H1 (cell line): Measurements from ENCODE around the gene DCP2. TPM values are rescaled to one million over a fixed set of nuclear protein-coding genes. Genes with fewer than 3 reads are reported as not detected.

Experiments used
- CTCF ChIA-PET: fragments of 300-600 bp; sonication (Branson Sonifier 250); formaldehyde crosslinking; loops from one replicate; lab custom pipeline; 2021; ENCODE audit not compliant: partially characterized antibody; lab: Charles Lee
- POLR2A ChIA-PET: fragments of 300-600 bp; sonication (Branson Sonifier 250); formaldehyde crosslinking; loops from one replicate; lab custom pipeline; 2021; ENCODE audit warnings: inconsistent platforms; ENCODE audit not compliant: partially characterized antibody; lab: Charles Lee
- DNase-seq, 2 experiments: peaks; one replicate each; pipeline versions ENCODE4 v3.0.0 to v3.0.0-alpha.2; 2010 to 2022; ENCODE audit warnings: low spot score in 2 of 2, low read depth in 1 of 2, mixed read lengths in 1 of 2
- FAIRE-seq: peaks from 2 replicates; lab custom pipeline; 2011; peaks lifted over from hg19 to GRCh38; lab: Jason Lieb, UNC
- H2AFZ ChIP-seq: 2 replicates; pipeline ENCODE4 v1.8.1; 2012; ENCODE audit warnings: low read length, inconsistent platforms
- H2AK5ac ChIP-seq: 2 replicates; pipeline ENCODE4 v1.6.1; 2013; ENCODE audit warnings: low read depth, low read length
- H2BK120ac ChIP-seq: replicated peaks from 2 replicates; pipeline ENCODE3; 2013; ENCODE audit warnings: low read depth, low read length, inconsistent platforms
- H2BK12ac ChIP-seq: 2 replicates; pipeline ENCODE4 v1.6.1; 2013; ENCODE audit warnings: low read depth, low read length
- H2BK15ac ChIP-seq: 2 replicates; pipeline ENCODE4 v1.6.1; 2013; ENCODE audit warnings: low read length
- H2BK20ac ChIP-seq: 2 replicates; pipeline ENCODE4 v1.6.1; 2013; ENCODE audit warnings: low read length
- H2BK5ac ChIP-seq: 2 replicates; pipeline ENCODE4 v1.6.1; 2013; ENCODE audit warnings: low read depth, low read length
- H3K14ac ChIP-seq: 2 replicates; pipeline ENCODE4 v1.6.1; 2013; ENCODE audit warnings: inconsistent platforms; ENCODE audit not compliant: insufficient read length
- H3K18ac ChIP-seq: 2 replicates; pipeline ENCODE4 v1.6.1; 2013; ENCODE audit warnings: low read length; ENCODE audit errors: extremely low read depth
- H3K23ac ChIP-seq: 2 replicates; pipeline ENCODE4 v1.6.1; 2013; ENCODE audit warnings: inconsistent platforms; ENCODE audit not compliant: insufficient read length
- H3K23me2 ChIP-seq: 2 replicates; pipeline ENCODE4 v1.6.1; 2013; ENCODE audit warnings: low read depth, low read length
- H3K27ac ChIP-seq: 2 replicates; pipeline ENCODE4 v1.6.1; 2011; ENCODE audit warnings: low read depth, low read length, inconsistent platforms
- H3K27me3 ChIP-seq, 4 experiments: replicated peaks in 1 of 4; 1 replicate in 1 of 4; 2 replicates in 3 of 4; pipeline versions ENCODE4 v1.6.1 to v1.8.1; 2011 to 2013; ENCODE audit warnings: low read length in 3 of 4, mild to moderate bottlenecking in 3 of 4, inconsistent platforms in 2 of 4, mixed read lengths in 2 of 4, moderate library complexity in 1 of 4; ENCODE audit not compliant: control insufficient read depth in 3 of 4, insufficient read depth in 3 of 4; ENCODE audit errors: extremely low read depth in 1 of 4
- H3K36me3 ChIP-seq, 4 experiments: 2 replicates each; pipeline versions ENCODE4 v1.6.1 to v1.8.1; 2011 to 2013; ENCODE audit warnings: mild to moderate bottlenecking in 4 of 4, low read length in 3 of 4, moderate library complexity in 2 of 4, control low read depth in 1 of 4, inconsistent platforms in 1 of 4; ENCODE audit not compliant: insufficient read depth in 4 of 4, control insufficient read depth in 2 of 4
- H3K4ac ChIP-seq: replicated peaks from 2 replicates; pipeline ENCODE3; 2013; ENCODE audit warnings: low read length, low read depth, mixed read lengths, inconsistent platforms; ENCODE audit not compliant: insufficient read length
- H3K4me1 ChIP-seq, 4 experiments: replicated peaks in 1 of 4; 1 replicate in 1 of 4; 2 replicates in 3 of 4; pipeline versions ENCODE4 v1.6.1 to v1.8.1; 2011 to 2013; ENCODE audit warnings: low read length in 3 of 4, inconsistent platforms in 2 of 4, mixed read lengths in 1 of 4; ENCODE audit not compliant: insufficient read depth in 4 of 4, control insufficient read depth in 3 of 4
- H3K4me2 ChIP-seq, 2 experiments: 2 replicates each; pipeline versions ENCODE4 v1.6.1 to v1.8.1; 2011 to 2013; ENCODE audit warnings: low read depth in 2 of 2, low read length in 2 of 2, control low read depth in 1 of 2, inconsistent platforms in 1 of 2, mild to moderate bottlenecking in 1 of 2; ENCODE audit not compliant: insufficient read depth in 1 of 2
- H3K4me3 ChIP-seq, 4 experiments: fragments of 200-600, 300-600 bp in 1 of 4; sonication (generic), shearing (Covaris generic), sonication (Bioruptor Twin) in 1 of 4; 2 replicates each; pipeline versions ENCODE4 v1.5.1 to v1.8.1; 2011 to 2016; ENCODE audit warnings: low read length in 4 of 4, low read depth in 3 of 4, control low read depth in 2 of 4, inconsistent platforms in 2 of 4, mild to moderate bottlenecking in 2 of 4, mixed read lengths in 1 of 4, moderate library complexity in 1 of 4; ENCODE audit not compliant: insufficient read depth in 2 of 4; ENCODE audit errors: extremely low read depth in 1 of 4
- H3K56ac ChIP-seq: replicated peaks from 2 replicates; pipeline ENCODE3; 2013; ENCODE audit warnings: low read depth, mild to moderate bottlenecking, mixed read lengths, low read length, inconsistent platforms; ENCODE audit not compliant: insufficient read length
- H3K79me1 ChIP-seq: 2 replicates; pipeline ENCODE4 v1.6.1; 2013; ENCODE audit warnings: low read depth, low read length, control low read depth
- H3K79me2 ChIP-seq, 2 experiments: 2 replicates each; pipeline versions ENCODE4 v1.6.1 to v1.8.1; 2012 to 2013; ENCODE audit warnings: low read length in 2 of 2, mild to moderate bottlenecking in 2 of 2, inconsistent platforms in 1 of 2; ENCODE audit not compliant: insufficient read depth in 2 of 2, control insufficient read depth in 1 of 2
- H3K9ac ChIP-seq, 4 experiments: replicated peaks in 1 of 4; 1 replicate in 1 of 4; 2 replicates in 3 of 4; pipeline versions ENCODE4 v1.6.1 to v1.8.1; 2011 to 2013; ENCODE audit warnings: low read depth in 3 of 4, low read length in 3 of 4, control low read depth in 2 of 4, mild to moderate bottlenecking in 2 of 4, moderate library complexity in 2 of 4, inconsistent platforms in 1 of 4; ENCODE audit errors: extremely low read depth in 1 of 4
- H3K9me3 ChIP-seq, 2 experiments: 2 replicates each; pipeline versions ENCODE4 v1.6.1 to v1.8.1; 2012 to 2013; ENCODE audit warnings: mild to moderate bottlenecking in 2 of 2, moderate library complexity in 2 of 2, control low read depth in 1 of 2, inconsistent platforms in 1 of 2, low read depth in 1 of 2, low read length in 1 of 2, mixed read lengths in 1 of 2; ENCODE audit not compliant: insufficient read depth in 2 of 2
- H4K20me1 ChIP-seq, 2 experiments: replicated peaks in 1 of 2; 2 replicates each; pipeline versions ENCODE3 to v1.8.1; 2011 to 2013; ENCODE audit warnings: inconsistent platforms in 2 of 2, low read length in 2 of 2, mild to moderate bottlenecking in 1 of 2; ENCODE audit not compliant: insufficient read depth in 2 of 2, control insufficient read depth in 1 of 2
- H4K5ac ChIP-seq: 2 replicates; pipeline ENCODE4 v1.6.1; 2013; ENCODE audit warnings: low read length, low read depth, mixed read lengths, inconsistent platforms; ENCODE audit not compliant: insufficient read length
- H4K8ac ChIP-seq: 2 replicates; pipeline ENCODE4 v1.8.0; 2013; ENCODE audit warnings: mild to moderate bottlenecking, moderate library complexity, low read length, inconsistent platforms; ENCODE audit not compliant: insufficient read depth; ENCODE audit errors: extremely low read depth
- H4K91ac ChIP-seq: replicated peaks from 2 replicates; pipeline ENCODE3; 2013; ENCODE audit warnings: low read length, mixed read lengths, inconsistent platforms; ENCODE audit not compliant: insufficient read length
- RAD21 ChIP-seq, 2 experiments: IDR thresholded peaks in 1 of 2; conservative IDR thresholded peaks in 1 of 2; 2 replicates each; pipeline ENCODE4 v1.6.1; 2011; ENCODE audit warnings: low read depth in 2 of 2, low read length in 2 of 2, improper control_type of control experiment in 1 of 2, inconsistent platforms in 1 of 2, mild to moderate bottlenecking in 1 of 2, moderate library complexity in 1 of 2
- WGBS, 2 experiments: shearing (Covaris generic) in 1 of 2; methylation state at CpG; one replicate each; pipeline versions ENCODE4 v1.1.6 to v1.1.7; 2013 to 2015; ENCODE audit warnings: low lambda C conversion rate in 2 of 2, mixed read lengths in 2 of 2, inconsistent platforms in 1 of 2, low coverage in 1 of 2, missing lambda C conversion rate in 1 of 2; ENCODE audit not compliant: insufficient replicate concordance in 2 of 2, insufficient coverage in 1 of 2, insufficient read length in 1 of 2; ENCODE audit errors: extremely low coverage in 1 of 2, missing lambda C conversion rate in 1 of 2; 5-methylcytosine and 5-hydroxymethylcytosine counted together
- polyA plus RNA-seq, 7 experiments: library from polyadenylated mRNA; depleted of rRNA in 3 of 7; stranded (reverse) in 5 of 7; unstranded in 2 of 7; fragments of >200 nt in 5 of 7; fragments of 200-250 nt in 2 of 7; gene quantifications; 1 replicate in 5 of 7; 2 replicates in 1 of 7; 4 replicates in 1 of 7; pipeline versions ENCODE4 v1.2.1 to v1.2.3, GENCODE V29; 2011 to 2013; ENCODE audit warnings: missing spikeins in 2 of 7, mixed read lengths in 2 of 7
- total RNA-seq: library from RNA; stranded (reverse); fragmentation: NEBNext Ultra II Directional; extraction: Animal tissue kit (Norgen Biotek cat#: 25700); gene quantifications from 2 replicates; pipeline ENCODE4 v1.2.1, GENCODE V29; 2021

Gene DCP2
- total and polyA plus RNA-seq, 2 of the 8 experiments (the other 6 are each of a cell fraction or from before 2014, with no cell fraction given) = 14.4 to 162 TPM

DNA sequence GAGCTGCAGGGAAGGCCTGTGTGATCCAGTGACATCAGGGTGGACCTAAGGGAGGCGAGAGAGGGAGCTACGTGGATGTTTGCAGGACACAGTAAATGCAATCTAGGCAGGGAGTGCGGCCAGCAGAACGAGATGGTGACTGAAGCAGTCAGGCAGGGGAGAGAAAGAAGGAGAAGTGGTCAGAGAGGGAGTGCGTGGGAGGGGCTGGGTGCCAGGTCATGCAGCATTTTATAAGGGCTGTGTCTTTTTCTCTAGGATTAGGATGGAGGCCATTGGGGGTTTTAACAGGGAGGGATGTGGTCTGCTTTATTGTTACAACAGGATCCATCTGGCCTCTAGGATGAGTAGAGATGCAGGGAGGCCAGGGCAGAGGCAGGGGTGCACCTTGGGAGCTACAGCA is 80.4 kb downstream of the DCP2 start:
- Histone ChIP-seq H2BK15ac (no peak overlapping the region), H3K9me3 (no peaks in the 10 kb centered on the region), H2BK120ac (no peak overlapping the region), H3K4me1 (no peaks in the 10 kb centered on the region), H2BK12ac (no peak overlapping the region), H3K79me1 (no peaks in the 10 kb centered on the region), H3K27me3 (no peaks in the 10 kb centered on the region), H2BK20ac (no peak overlapping the region), H4K5ac (no peak overlapping the region), H2AFZ (no peak overlapping the region), H4K8ac (no peak overlapping the region), H3K9ac (no peak overlapping the region), H3K23ac (no peak overlapping the region), H3K4me3 (no peak overlapping the region), H3K79me2 (no peaks in the 10 kb centered on the region), H3K4me2 (no peak overlapping the region), H4K20me1 (no peaks in the 10 kb centered on the region), H4K91ac (no peak overlapping the region), H3K4ac (no peak overlapping the region), H3K36me3 (no peaks in the 10 kb centered on the region), H3K27ac (no peak overlapping the region), H3K56ac (no peak overlapping the region), H2AK5ac (no peak overlapping the region), H3K14ac (no peak overlapping the region), H3K18ac (no peak overlapping the region), H2BK5ac (no peak overlapping the region), H3K23me2 (no peaks in the 10 kb centered on the region)
- no peak for TF ChIP-seq RAD21 (IDR thresholded peaks at IDR 0.05 in 1 of 2, conservative IDR thresholded peaks at IDR 0.05 in 1 of 2; ENCODE audit: low read depth in 2 of 2, low read length in 2 of 2)
- DNase-seq (no peak), FAIRE-seq (no peak)
- ChIA-PET CTCF (interaction anchor here (0.6 to 1.9 kb wide), 16 partner anchors 9 to 280 kb away, joined by 3 to 9 read pairs (median 4); no protein-coding TSS in a partner anchor), POLR2A (no interaction called here)
- 82% methylated on average over 5 of the region's 5 CpGs; no CpG with 5 or more reads in 1 of the 2 experiments for WGBS, 2 experiments
